SIG-M5 treated with dmso at 0.1 percent for 504 hours (cell line): ENCODE results near the gene ZNF117.
"Not testable (repeated sequence)": the region's sequence is repeated elsewhere in the genome, so short reads cannot be mapped to it uniquely, and the experiment has no call there.

Experiments used
- DNase-seq: peaks from one replicate; lab custom pipeline; 2025; ENCODE audit not compliant: unreplicated experiment; lab: John Stamatoyannopoulos, UW

Gene ZNF117

GRCh38 chr7:64997164-64997908 is 6.5 kb upstream of the ZNF117 start:
- no peak for DNase-seq

DNA sequence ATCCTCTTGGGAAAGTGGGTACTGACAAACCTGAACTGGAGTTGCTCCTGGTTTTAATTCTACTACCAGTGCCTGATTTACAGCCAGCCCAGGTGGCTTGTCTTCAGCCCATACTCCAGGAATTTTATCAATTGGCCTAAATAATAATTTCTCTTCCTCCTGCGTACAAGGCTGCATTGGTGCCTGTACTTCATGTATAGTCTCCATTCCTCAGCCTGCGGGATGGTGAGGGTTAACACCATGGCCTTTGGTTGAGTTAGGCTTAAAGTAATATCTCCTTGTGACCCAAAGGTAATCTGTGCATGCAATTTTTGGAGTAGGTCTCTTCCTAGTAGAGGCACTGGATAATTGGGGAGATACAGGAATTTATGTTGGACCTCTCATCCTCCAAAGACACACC is 5.5 kb upstream of the ZNF117 start:
- no peak for DNase-seq

DNA sequence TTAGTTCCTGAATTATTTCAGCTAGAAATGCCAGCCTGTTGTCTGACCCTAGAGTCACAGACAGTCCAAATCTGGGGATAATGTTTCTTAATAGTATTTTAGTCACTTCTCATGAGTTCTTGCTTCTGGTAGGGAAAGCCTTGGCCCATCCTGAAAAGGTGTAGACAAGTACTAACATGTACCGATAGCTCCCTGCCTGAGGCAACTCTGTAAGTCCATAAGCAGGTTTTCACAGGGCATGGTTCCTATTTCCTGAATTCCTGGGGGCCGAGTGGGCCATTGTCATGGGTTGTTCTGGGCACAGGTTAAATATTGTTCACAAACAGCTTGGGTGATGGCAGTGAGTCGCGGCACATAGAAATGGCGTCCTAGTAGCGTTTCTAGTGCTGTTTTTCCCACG is 3.1 kb upstream of the ZNF117 start:
- DNase-seq: no peak

DNA sequence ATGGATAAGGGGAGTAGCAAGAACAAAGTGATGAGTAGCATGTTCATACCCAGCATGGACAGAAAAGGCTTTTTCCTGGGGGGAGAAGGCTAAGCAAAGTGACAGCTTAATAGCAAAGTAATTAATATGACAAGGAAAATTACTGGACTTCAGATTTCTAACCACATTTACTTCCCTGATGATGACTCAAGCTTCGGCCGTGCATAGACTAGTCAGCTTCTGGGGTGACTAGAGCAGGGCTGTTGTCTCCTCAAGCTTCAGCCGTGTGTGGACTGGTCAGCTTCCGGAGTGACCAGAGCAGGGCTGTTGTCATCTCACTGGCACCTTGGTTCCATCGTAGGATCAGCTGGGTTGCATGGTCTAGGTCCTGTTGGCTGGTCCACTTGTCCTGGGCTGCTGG is 2.1 kb upstream of the ZNF117 start:
- no peak for DNase-seq

DNA sequence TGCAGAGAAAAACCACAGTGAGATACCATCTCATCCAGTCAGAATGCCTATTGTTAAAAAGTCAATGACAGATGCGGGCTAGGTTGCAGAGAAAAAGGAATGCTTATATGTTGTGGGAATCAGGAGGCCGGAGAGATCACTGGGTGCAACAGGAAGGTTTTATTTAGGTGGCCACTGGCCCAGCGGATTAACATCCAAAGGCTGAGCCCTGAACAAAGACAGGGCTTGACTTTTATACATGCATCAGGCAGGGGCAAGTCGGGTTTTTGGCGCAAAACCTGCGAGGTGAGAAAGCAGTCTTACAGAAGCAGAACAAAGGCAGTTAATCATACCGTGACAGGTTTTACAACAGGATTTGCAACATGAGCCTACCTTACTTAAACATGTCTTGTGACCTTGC is 620 bp downstream of the ZNF117 start:
- no peak for DNase-seq

- DNase-seq: no peak
Observed at GRCh38 chr7:64978497-64979203, 12.2 kb downstream of the ZNF117 start.

DNA sequence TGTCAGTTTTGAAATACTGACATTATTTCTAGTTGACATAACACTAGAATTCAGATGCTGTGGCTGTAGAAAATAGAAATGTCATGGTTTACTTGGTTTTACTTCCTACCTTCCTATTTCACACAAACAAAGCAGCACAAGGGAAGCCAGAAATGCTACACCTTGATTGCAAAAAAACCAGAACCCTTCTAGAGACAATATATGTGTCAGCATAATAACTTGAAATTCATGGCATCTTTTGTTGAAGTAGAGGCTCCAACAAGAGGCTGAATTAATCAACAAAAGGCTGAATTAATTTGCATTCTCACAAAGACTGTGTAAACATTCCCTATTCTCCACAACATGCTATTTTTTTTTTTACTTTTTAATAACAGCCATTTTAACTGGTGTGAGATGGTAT is 25.2 kb downstream of the ZNF117 start:
- no peak for DNase-seq

GRCh38 chr7:64959072-64959747 is 31.6 kb downstream of the ZNF117 start:
- no peak for DNase-seq

DNA sequence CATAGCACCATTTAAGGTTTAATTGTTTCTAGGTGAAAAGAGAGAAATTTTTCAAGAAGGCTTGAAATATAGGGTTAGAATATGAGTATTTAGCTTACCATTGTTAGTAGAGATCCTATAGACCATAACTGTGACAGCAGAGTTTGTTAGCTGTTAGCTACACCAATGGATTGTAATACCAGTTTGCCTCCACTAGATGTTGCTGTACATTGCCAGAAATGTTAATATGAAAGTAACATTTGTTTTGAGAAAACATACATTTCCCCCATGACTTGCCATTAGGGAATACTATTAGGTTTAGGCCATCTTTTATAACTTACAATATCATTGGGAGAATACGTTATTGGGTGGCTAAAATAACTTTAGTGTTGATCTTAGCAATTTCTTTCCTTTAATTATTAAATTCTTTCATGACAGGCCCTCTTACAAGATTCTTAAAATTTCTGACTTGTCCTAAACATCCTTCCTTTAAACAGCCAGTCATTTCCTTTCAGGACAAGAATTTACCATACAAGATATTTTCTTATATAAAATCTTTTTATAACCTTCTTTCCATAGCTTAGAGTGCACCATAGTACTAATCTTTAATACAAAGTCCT is 39.5 kb downstream of the ZNF117 start:
- DNase-seq: peak; percentile 45

DNA sequence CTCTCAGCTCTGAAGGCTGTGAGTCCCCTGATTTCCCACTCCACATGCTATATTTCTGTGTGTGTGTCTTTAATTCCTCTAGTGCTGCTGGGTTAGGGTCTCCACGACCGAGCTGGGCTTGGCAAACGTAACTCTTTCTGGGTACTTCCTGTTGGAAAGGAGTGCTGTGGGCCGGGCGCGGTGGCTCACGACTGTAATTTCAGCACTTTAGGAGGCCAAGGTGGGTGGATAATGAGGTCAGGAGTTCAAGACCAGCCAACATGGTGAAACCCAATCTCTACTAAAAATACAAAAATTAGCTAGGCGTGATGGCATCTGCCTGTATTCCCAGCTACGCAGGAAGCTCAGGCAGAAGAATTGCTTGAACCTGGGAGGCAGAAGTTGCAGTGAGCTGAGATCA is 40.2 kb downstream of the ZNF117 start:
- not testable (repeated sequence) for DNase-seq

DNA sequence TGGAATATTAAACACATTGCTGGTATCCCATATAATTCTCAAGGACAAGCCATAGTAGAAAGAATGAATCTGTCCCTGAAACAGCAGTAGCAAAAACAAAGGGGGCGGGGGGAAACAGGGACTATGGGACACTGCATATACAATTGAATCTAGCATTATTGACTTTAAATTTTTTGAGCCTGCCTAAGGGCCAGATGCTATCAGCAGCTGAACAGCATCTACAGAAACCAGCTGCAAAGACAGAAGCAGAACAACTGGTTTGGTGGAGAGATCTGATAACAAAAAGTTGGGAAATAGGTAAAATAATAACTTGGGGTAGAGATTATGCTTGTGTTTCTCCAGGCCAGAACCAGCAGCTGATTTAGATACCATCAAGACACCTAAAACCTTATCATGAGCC is 42.1 kb downstream of the ZNF117 start:
- DNase-seq: not testable (repeated sequence)

GRCh38 chr7:64947252-64948000 is 43.4 kb downstream of the ZNF117 start:
- DNase-seq: no peak

GRCh38 chr7:64946772-64947171 is 44.1 kb downstream of the ZNF117 start:
- no peak for DNase-seq

DNA sequence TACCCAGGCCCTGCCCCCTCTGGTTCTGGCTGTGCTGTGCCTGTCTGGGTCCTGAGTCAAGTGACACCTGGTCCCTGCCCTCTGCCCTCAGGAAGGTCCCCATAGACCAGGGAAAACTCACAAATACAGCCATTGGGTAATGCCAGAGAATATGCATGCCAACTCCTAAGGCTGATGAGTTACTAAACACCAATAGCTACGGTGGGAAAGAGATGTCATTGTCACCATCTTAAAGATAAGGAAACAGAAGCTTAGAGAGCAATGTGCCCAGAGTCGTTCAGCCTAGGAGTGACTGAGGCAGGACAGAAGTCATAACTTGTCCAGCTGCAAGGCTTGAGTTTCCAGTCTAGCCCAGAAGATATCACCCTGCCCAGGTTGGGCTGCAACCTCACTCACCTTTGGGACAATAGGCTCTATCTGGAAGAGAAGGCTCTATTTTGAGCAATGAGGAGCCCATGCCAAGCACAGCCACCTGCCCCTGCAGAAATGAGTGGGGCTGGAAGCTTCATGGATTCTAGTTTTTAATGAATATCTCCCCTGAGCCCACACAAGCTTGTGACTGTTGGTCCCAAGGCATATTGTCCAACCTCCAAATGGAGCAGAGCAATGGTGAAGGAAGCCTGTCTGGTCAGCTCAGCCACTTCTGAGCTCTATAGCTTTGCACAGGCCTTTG is 45.2 kb downstream of the ZNF117 start:
- no peak for DNase-seq

DNA sequence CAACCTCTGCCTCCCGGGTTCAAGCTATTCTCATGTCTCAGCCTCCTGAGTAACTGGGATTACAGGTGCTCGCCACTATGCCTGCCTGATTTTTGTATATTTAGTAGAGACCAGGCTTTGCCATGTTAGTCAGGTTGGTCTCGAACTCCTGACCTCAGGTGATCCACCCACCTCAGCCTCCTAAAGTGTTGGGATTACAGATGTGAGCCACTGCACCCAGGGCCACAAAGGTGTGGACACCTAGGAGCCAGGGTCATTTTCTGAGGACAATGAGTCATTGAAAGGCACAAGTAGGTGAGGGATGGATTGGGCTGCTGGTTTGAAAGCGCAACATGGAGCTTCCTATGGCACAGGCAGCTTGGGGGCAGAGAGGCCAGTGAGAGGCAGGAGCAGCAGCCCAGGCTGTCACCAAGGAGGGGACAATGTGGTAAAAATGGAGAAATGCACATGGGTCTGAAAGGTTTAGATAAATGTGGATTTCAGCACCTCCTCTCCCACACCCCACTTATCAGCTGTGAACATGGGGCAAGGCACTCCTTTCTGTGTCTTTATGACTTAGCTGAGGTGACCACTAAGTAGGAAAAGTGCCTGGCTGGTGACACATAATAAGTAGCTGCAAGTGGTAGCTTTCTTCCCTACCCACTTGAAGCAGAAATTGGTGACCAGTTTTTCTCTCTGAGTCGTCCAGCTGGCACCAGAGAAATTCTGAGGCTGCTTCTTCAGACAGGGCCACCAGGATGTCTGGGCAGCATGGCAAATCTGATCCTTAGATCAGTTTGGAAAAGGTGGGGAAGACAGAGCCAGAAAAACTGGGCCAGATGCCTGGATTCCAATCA is 46.0 kb downstream of the ZNF117 start:
- not testable (repeated sequence) for DNase-seq

DNA sequence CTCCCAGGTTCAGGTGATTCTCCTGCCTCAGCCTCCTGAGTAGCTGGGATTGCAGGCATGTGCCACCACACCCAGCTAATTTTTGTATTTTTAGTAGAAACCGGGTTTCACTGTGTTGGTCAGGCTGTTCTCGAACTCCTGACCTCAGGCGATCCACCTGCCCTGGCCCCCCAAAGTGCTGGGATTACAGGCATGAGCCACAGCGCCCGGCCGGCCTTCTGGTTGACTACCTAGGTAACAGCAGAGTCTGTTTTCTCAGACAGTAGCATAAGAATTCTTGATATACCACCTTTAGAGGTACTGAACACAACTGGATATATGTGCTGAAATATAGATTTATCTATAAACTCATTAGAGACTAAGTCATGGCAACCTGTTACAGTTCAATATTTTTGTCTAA is 50.8 kb downstream of the ZNF117 start:
- not testable (repeated sequence) for DNase-seq

DNA sequence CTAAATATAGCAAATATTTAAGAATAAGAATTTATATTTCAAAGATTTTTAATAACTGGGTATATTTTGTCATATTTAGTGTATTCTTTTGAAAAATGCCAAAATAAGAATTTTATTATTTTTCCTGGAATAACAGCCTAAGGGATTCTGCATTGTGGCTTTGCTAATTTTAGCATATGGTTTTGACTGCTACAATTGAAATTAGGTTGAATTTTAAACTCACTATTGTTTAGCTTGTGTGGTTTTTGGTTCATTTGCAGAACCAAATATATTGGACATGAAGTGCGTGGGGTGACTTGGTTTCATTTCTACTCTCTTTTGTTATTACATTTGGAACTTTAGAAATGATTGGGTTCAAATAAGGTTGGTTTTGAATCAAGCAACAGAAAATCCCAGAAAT is 52.3 kb downstream of the ZNF117 start:
- no peak for DNase-seq

GRCh38 chr7:64934478-64934877 is 56.4 kb downstream of the ZNF117 start:
- DNase-seq: no peak
